GM12878 (cell line): ENCODE results near the gene OTUD5. TPM values are rescaled to one million over a fixed set of nuclear protein-coding genes. Genes with fewer than 3 reads are reported as not detected.

Experiments
- BRCA1 ChIP-seq: IDR thresholded peaks from 2 replicates; pipeline ENCODE4 v1.6.1; 2011; ENCODE audit warnings: low read depth, low read length, improper control_type of control experiment
- CBFB ChIP-seq: IDR thresholded peaks from 2 replicates; pipeline ENCODE4 v1.6.1; 2016; ENCODE audit warnings: antibody characterized with exemption, low read depth
- CREM ChIP-seq: IDR thresholded peaks from 2 replicates; pipeline ENCODE4 v1.6.1; 2014; ENCODE audit warnings: antibody characterized with exemption, low read depth
- FOXK2 ChIP-seq: fragments of 450-650 bp; IDR thresholded peaks from 2 replicates; pipeline ENCODE4 v1.6.1; 2017; ENCODE audit warnings: mild to moderate bottlenecking, moderate library complexity
- IKZF1 ChIP-seq: fragments of 450-650 bp; conservative IDR thresholded peaks from 2 replicates; pipeline ENCODE4 v1.6.1; 2017; ENCODE audit warnings: antibody characterized with exemption, mild to moderate bottlenecking
- IRF4 ChIP-seq: IDR thresholded peaks from 2 replicates; pipeline ENCODE4 v1.6.1; 2011; ENCODE audit warnings: low read depth, low read length
- MEF2B ChIP-seq: fragments of 450-650 bp; IDR thresholded peaks from 2 replicates; pipeline ENCODE4 v1.6.1; 2018; ENCODE audit warnings: mild to moderate bottlenecking, moderate library complexity; ENCODE audit not compliant: partially characterized antibody, poor library complexity, severe bottlenecking
- PAX5 ChIP-seq: IDR thresholded peaks from 2 replicates; pipeline ENCODE4 v1.6.1; 2011; ENCODE audit warnings: low read depth, low read length, borderline replicate concordance
- PML ChIP-seq: IDR thresholded peaks from 2 replicates; pipeline ENCODE4 v1.6.1; 2012; ENCODE audit warnings: low read length, inconsistent platforms
- SMAD1 ChIP-seq: fragments of 450-650 bp; IDR thresholded peaks from 2 replicates; pipeline ENCODE4 v1.6.1; 2018; ENCODE audit warnings: mild to moderate bottlenecking, low read depth; ENCODE audit not compliant: partially characterized antibody
- SUPT20H ChIP-seq: IDR thresholded peaks from 2 replicates; pipeline ENCODE4 v1.6.1; 2011; ENCODE audit warnings: low read depth, mild to moderate bottlenecking, low read length, moderate library complexity, borderline replicate concordance; ENCODE audit not compliant: control insufficient read depth
- ZNF207 ChIP-seq: fragments of 450-650 bp; IDR thresholded peaks from 2 replicates; pipeline ENCODE4 v1.6.1; 2014; ENCODE audit warnings: antibody characterized with exemption, mild to moderate bottlenecking, borderline replicate concordance
- ZNF217 ChIP-seq: fragments of 450-650 bp; IDR thresholded peaks from 2 replicates; pipeline ENCODE4 v1.6.1; 2017; ENCODE audit warnings: antibody characterized with exemption, mild to moderate bottlenecking
- ZSCAN29 ChIP-seq: fragments of 450-650 bp; IDR thresholded peaks from 2 replicates; pipeline ENCODE4 v1.6.1; 2017; ENCODE audit warnings: mild to moderate bottlenecking, moderate library complexity
- polyA plus RNA-seq, 11 experiments: library from polyadenylated mRNA; depleted of rRNA in 4 of 11; unstranded in 6 of 11; stranded (reverse) in 5 of 11; fragments of >200 nt; fragmentation: Nextera tagmentation in 4 of 11; fragmentation: Illumina TruSeq in 1 of 11; extraction: Ambion mirVana in 4 of 11; extraction: Trizol in 1 of 11; gene quantifications; 1 replicate in 1 of 11; 2 replicates in 10 of 11; pipeline versions ENCODE4 v1.2.1 to v1.2.3, GENCODE V29; 2011 to 2016; ENCODE audit warnings: inconsistent platforms in 2 of 11, missing spikeins in 2 of 11, low read depth in 1 of 11
- total RNA-seq, 4 experiments: library from RNA; depleted of rRNA in 3 of 4; stranded (reverse); fragments of >200 nt in 3 of 4; fragmentation: Illumina TruSeq in 1 of 4; extraction: Trizol in 1 of 4; gene quantifications; 2 replicates each; pipeline versions ENCODE4 v1.2.1 to v1.2.3, GENCODE V29; 2013 to 2021
- TF ChIP-seq, protein P1 (sequence below): fragments of 450-650 bp; IDR thresholded peaks from 2 replicates; pipeline ENCODE4 v1.6.1; 2018; ENCODE audit warnings: borderline replicate concordance, mild to moderate bottlenecking; ENCODE audit not compliant: partially characterized antibody
- TF ChIP-seq, protein P2 (sequence below): fragments of 450-650 bp; IDR thresholded peaks from 2 replicates; pipeline ENCODE4 v1.6.1; 2016; ENCODE audit warnings: mild to moderate bottlenecking, moderate library complexity, borderline replicate concordance
- TF ChIP-seq, protein P3 (sequence below): IDR thresholded peaks from 2 replicates; pipeline ENCODE4 v1.6.1; 2011; ENCODE audit warnings: mild to moderate bottlenecking, low read depth, low read length, moderate library complexity; ENCODE audit not compliant: insufficient replicate concordance
- TF ChIP-seq, protein P4 (sequence below): fragments of 450-650 bp; formaldehyde crosslinking; IDR thresholded peaks from 2 replicates; pipeline ENCODE4 v1.5.0; 2022; ENCODE audit warnings: mild to moderate bottlenecking, missing genetic modification characterization

Gene OTUD5
- total and polyA plus RNA-seq, 10 of the 15 experiments (the other 5 are each of a cell fraction or from before 2014, with no cell fraction given): 2.0 to 50.3 (median 22.7) TPM

DNA sequence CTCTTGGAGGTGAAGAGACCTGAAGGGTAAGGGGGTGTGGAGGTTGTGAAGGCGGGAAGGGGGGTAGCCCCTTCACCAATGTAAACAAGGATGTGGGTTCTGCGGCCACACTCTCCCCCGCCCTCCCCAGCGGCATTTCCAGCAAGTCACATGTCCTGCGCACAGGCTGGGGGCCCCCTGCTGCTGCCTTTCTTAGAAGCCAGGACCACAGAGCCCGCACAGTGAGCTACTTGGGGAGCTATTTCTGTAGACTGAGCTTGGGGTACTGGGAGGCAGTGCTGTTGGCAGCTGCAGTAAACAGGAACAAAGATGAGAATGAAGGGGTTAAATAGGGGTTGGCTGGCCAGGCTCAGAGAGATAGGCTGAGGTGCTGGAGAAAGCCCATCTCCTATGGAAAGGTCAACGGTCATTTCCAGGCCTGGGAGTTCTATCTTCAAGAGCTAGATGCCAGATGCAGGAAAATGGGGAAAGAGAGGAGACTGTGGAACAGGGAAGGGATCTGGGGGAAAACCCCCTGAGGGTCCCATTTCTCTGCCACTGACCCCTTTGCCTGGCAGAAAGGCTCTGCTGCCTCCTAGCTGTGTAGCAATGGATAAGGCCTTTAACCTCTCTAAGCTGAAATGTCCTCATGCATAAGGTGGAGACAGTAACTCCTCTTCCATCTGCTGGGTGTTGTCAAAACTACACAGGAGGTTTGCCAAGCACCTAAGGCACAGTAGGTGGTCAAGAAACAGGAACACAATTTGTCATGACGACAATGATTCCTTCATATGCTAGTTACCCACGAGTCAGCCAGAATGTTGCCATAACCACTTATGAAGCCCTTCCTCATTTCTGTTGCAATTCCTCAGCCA is 20.1 kb downstream of the OTUD5 start (continued):
- TF ChIP-seq, protein P1, sequence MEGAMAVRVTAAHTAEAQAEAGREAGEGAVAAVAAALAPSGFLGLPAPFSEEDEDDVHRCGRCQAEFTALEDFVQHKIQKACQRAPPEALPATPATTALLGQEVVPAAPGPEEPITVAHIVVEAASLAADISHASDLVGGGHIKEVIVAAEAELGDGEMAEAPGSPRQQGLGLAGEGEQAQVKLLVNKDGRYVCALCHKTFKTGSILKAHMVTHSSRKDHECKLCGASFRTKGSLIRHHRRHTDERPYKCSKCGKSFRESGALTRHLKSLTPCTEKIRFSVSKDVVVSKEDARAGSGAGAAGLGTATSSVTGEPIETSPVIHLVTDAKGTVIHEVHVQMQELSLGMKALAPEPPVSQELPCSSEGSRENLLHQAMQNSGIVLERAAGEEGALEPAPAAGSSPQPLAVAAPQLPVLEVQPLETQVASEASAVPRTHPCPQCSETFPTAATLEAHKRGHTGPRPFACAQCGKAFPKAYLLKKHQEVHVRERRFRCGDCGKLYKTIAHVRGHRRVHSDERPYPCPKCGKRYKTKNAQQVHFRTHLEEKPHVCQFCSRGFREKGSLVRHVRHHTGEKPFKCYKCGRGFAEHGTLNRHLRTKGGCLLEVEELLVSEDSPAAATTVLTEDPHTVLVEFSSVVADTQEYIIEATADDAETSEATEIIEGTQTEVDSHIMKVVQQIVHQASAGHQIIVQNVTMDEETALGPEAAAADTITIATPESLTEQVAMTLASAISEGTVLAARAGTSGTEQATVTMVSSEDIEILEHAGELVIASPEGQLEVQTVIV: no peak
- peak; percentile 90 for TF ChIP-seq PAX5
- TF ChIP-seq ZSCAN29: no peak
- TF ChIP-seq CBFB: peak; percentile 99
- TF ChIP-seq ZNF207: no peak
- TF ChIP-seq, protein P2, sequence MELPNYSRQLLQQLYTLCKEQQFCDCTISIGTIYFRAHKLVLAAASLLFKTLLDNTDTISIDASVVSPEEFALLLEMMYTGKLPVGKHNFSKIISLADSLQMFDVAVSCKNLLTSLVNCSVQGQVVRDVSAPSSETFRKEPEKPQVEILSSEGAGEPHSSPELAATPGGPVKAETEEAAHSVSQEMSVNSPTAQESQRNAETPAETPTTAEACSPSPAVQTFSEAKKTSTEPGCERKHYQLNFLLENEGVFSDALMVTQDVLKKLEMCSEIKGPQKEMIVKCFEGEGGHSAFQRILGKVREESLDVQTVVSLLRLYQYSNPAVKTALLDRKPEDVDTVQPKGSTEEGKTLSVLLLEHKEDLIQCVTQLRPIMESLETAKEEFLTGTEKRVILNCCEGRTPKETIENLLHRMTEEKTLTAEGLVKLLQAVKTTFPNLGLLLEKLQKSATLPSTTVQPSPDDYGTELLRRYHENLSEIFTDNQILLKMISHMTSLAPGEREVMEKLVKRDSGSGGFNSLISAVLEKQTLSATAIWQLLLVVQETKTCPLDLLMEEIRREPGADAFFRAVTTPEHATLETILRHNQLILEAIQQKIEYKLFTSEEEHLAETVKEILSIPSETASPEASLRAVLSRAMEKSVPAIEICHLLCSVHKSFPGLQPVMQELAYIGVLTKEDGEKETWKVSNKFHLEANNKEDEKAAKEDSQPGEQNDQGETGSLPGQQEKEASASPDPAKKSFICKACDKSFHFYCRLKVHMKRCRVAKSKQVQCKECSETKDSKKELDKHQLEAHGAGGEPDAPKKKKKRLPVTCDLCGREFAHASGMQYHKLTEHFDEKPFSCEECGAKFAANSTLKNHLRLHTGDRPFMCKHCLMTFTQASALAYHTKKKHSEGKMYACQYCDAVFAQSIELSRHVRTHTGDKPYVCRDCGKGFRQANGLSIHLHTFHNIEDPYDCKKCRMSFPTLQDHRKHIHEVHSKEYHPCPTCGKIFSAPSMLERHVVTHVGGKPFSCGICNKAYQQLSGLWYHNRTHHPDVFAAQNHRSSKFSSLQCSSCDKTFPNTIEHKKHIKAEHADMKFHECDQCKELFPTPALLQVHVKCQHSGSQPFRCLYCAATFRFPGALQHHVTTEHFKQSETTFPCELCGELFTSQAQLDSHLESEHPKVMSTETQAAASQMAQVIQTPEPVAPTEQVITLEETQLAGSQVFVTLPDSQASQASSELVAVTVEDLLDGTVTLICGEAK: no peak
- TF ChIP-seq PML: no peak
- TF ChIP-seq, protein P3, sequence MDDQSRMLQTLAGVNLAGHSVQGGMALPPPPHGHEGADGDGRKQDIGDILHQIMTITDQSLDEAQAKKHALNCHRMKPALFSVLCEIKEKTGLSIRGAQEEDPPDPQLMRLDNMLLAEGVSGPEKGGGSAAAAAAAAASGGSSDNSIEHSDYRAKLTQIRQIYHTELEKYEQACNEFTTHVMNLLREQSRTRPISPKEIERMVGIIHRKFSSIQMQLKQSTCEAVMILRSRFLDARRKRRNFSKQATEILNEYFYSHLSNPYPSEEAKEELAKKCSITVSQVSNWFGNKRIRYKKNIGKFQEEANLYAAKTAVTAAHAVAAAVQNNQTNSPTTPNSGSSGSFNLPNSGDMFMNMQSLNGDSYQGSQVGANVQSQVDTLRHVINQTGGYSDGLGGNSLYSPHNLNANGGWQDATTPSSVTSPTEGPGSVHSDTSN: no peak
- peak; percentile 96 for TF ChIP-seq MEF2B
- TF ChIP-seq SMAD1: peak; percentile 39
- peak; percentile 93 for TF ChIP-seq FOXK2
- TF ChIP-seq CREM: peak; percentile 92
- no peak for TF ChIP-seq BRCA1
- TF ChIP-seq, protein P4, sequence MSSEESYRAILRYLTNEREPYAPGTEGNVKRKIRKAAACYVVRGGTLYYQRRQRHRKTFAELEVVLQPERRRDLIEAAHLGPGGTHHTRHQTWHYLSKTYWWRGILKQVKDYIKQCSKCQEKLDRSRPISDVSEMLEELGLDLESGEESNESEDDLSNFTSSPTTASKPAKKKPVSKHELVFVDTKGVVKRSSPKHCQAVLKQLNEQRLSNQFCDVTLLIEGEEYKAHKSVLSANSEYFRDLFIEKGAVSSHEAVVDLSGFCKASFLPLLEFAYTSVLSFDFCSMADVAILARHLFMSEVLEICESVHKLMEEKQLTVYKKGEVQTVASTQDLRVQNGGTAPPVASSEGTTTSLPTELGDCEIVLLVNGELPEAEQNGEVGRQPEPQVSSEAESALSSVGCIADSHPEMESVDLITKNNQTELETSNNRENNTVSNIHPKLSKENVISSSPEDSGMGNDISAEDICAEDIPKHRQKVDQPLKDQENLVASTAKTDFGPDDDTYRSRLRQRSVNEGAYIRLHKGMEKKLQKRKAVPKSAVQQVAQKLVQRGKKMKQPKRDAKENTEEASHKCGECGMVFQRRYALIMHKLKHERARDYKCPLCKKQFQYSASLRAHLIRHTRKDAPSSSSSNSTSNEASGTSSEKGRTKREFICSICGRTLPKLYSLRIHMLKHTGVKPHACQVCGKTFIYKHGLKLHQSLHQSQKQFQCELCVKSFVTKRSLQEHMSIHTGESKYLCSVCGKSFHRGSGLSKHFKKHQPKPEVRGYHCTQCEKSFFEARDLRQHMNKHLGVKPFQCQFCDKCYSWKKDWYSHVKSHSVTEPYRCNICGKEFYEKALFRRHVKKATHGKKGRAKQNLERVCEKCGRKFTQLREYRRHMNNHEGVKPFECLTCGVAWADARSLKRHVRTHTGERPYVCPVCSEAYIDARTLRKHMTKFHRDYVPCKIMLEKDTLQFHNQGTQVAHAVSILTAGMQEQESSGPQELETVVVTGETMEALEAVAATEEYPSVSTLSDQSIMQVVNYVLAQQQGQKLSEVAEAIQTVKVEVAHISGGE (CRISPR knock-in tag): no peak
- TF ChIP-seq IRF4: peak; percentile 32; the same call in 1 of the 2 replicates
- no peak for TF ChIP-seq SUPT20H
- 0 out of 2 replicates have a peak, but pooled peaks have one; percentile 43 for TF ChIP-seq ZNF217
- TF ChIP-seq IKZF1: peak; percentile 95
